Measurements from ENCODE around the gene LENG8. TPM values are rescaled to one million over a fixed set of nuclear protein-coding genes. Genes with fewer than 3 reads are reported as not detected.
A peak's percentile ranks its signal among the peaks of the same experiment; 100 is the strongest.

LENG8 gene
- total and polyA plus RNA-seq, 2 of the 13 experiments (the other 11 are each of a cell fraction or from before 2014, with no cell fraction given): 14.3 to 41.9 TPM

GRCh38 chr19:54449701-54450069 is 686 bp downstream of the LENG8 start (continued):
- TF ChIP-seq ZNF44 (CRISPR knock-in tag; IDR thresholded peaks at IDR 0.05): 0 out of 2 replicates have a peak, but pooled peaks have one; percentile 2
- no peak for TF ChIP-seq ZNF260 (CRISPR knock-in tag; IDR thresholded peaks at IDR 0.05; ENCODE audit: borderline replicate concordance, low read depth)
- TF ChIP-seq POLR2AphosphoS2 (IDR thresholded peaks at IDR 0.05; ENCODE audit: low read depth, low read length): no peak
- 0 out of 2 replicates have a peak, but pooled peaks have one; percentile 11 for TF ChIP-seq HOXA5 (CRISPR knock-in tag; IDR thresholded peaks at IDR 0.05)
- TF ChIP-seq CC2D1A (CRISPR knock-in tag; IDR thresholded peaks at IDR 0.05): no peak
- no peak for TF ChIP-seq ZFP41 (CRISPR knock-in tag; IDR thresholded peaks at IDR 0.05; ENCODE audit: borderline replicate concordance)
- TF ChIP-seq FOXK2 (IDR thresholded peaks at IDR 0.05): no peak
- no peak for TF ChIP-seq SMC3 (IDR thresholded peaks at IDR 0.05; ENCODE audit: low read length)
- TF ChIP-seq ZFP90 (CRISPR knock-in tag; IDR thresholded peaks at IDR 0.05; ENCODE audit: borderline replicate concordance): 0 out of 2 replicates have a peak, but pooled peaks have one; percentile 48

- FAIRE-seq: no peak
- no peak for DNase-seq (ENCODE audit: low spot score)
- no peaks in the 10 kb centered on the region for H3K9me3 ChIP-seq (ENCODE audit: low read length)
- H3K27ac ChIP-seq (ENCODE audit: extremely low read length, insufficient read depth, low read length): no peak overlapping the region
- no TSS peak for BruUV-seq (replicated peaks)
- peaks cover 31 to 54% of the 10 kb centered on the region in 2 experiments for H3K36me3 ChIP-seq (replicated peaks in 1 of 2; ENCODE audit: control insufficient read depth in 1 of 2, insufficient read depth in 2 of 2, low read length in 2 of 2)
- TF ChIP-seq MAFK (conservative IDR thresholded peaks at IDR 0.05 in 1 of 2, IDR thresholded peaks at IDR 0.05 in 1 of 2; ENCODE audit: low read length in 2 of 2) (peak; percentile 3 to 46; a peak in 1 of 4 replicates), NFRKB (IDR thresholded peaks at IDR 0.05) (no peak), MAFF (IDR thresholded peaks at IDR 0.05; ENCODE audit: low read depth, low read length) (peak; percentile 37; the same call in 1 of the 2 replicates)
- ChIA-PET CTCF (ENCODE audit: low intra/inter-chr PET ratio, low total read pairs) (no interaction called here), POLR2A (interaction anchor here (2.4 kb wide), 1 partner anchor 12 kb away, joined by 12 read pairs; the partner anchor contains the start of gene LENG9)
- peak overlapping the region; percentile 96 for H3K4me2 ChIP-seq (ENCODE audit: low read depth, low read length)
- no peaks in the 10 kb centered on the region; a peak in 2 of 5 replicates for H3K27me3 ChIP-seq (ENCODE audit: control insufficient read depth in 1 of 2, insufficient read depth in 2 of 2, low read length in 2 of 2)
- intact Hi-C loops (cut with micrococcal nuclease; ENCODE audit: unreplicated experiment) (no loop called here), in situ Hi-C loops (cut with HindIII; ENCODE audit: extremely low pct_ligation_motif_present, low pct_unique_long_range_greater_than_20kb) (no loop called here)
- peaks cover 30% of the 10 kb centered on the region for H4K20me1 ChIP-seq (ENCODE audit: insufficient read depth, low read length)
- peak overlapping the region; percentile 95; the same call in 1 of the 2 replicates for H3K9ac ChIP-seq (ENCODE audit: insufficient read depth, low read depth, low read length)
- 0 out of 6 replicates have a peak overlapping the region, but pooled peaks of 1 of the 3 experiments have one; percentile 91 for H3K4me3 ChIP-seq (replicated peaks in 1 of 3; ENCODE audit: insufficient read depth in 1 of 3, low read depth in 2 of 3, low read length in 3 of 3)
- peaks cover 52% of the 10 kb centered on the region for H3K79me2 ChIP-seq (ENCODE audit: insufficient read depth, low read length)
- peaks cover 29% of the 10 kb centered on the region for H3K4me1 ChIP-seq (ENCODE audit: insufficient read depth, low read length)
- H2AFZ ChIP-seq (ENCODE audit: low read length): no peak overlapping the region
- 84% methylated on average over 9 of the region's 9 CpGs for WGBS (ENCODE audit: low lambda C conversion rate)
- no peak for ATAC-seq
Observed at GRCh38 chr19:54451331-54451871, 2.4 kb downstream of the LENG8 start.

Data from HepG2 (cell line).